ENCODE data around the gene SARDH.
"Not testable (repeated sequence)": the region's sequence is repeated elsewhere in the genome, so short reads cannot be mapped to it uniquely, and the experiment has no call there.

Gene SARDH

GRCh38 chr9:133640580-133641395, 97.4 kb downstream of the SARDH start:
- no peak for DNase-seq

- DNase-seq, result no peak
These were observed 98.0 kb downstream of the SARDH start for GRCh38 chr9:133640160-133640559.

DNA sequence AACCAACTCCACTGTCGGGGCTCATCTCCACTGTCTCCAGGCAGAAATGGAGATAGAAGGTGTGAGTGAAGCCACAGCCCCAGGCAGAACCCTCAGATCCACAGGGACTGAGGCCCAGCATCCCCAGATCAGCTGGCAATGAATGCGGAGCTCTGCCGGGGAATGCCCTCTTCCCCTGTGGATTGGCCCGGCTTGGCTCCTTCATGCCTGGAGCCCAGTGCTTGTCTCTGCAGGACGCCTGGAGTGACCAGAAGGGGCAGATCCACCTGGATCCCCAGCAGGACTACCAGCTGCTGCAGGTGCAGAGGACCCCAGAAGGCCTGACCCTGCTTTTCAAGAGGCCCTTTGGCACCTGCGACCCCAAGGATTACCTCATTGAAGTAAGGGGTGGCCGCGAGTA, 98.5 kb downstream of the SARDH start:
- DNase-seq, result no peak

GRCh38 chr9:133638711-133639110, 99.4 kb downstream of the SARDH start:
- DNase-seq, result no peak

DNA sequence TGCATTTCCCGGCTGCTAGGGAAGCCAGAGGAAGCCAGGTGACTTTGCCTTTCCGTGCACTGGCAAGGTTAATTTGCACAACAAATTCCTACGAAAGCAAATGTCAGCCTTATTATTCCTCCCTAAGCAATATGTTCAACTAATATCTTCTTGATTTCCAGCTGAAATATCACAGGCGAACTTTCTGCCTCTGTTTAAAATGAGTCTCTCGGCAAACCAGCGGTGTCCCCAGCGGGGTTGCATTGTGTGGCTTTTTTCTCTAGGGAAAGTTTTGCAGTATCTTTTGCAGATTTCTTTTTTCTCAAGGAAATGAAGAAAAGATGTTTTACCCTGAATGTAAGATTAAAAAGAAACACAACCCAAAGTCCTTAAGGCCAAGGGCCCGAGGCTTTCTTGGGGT, 100.1 kb downstream of the SARDH start:
- no peak for DNase-seq

GRCh38 chr9:133637451-133638055, 100.6 kb downstream of the SARDH start:
- no peak for DNase-seq

GRCh38 chr9:133636902-133637301, 101.2 kb downstream of the SARDH start:
- no peak for DNase-seq

DNA sequence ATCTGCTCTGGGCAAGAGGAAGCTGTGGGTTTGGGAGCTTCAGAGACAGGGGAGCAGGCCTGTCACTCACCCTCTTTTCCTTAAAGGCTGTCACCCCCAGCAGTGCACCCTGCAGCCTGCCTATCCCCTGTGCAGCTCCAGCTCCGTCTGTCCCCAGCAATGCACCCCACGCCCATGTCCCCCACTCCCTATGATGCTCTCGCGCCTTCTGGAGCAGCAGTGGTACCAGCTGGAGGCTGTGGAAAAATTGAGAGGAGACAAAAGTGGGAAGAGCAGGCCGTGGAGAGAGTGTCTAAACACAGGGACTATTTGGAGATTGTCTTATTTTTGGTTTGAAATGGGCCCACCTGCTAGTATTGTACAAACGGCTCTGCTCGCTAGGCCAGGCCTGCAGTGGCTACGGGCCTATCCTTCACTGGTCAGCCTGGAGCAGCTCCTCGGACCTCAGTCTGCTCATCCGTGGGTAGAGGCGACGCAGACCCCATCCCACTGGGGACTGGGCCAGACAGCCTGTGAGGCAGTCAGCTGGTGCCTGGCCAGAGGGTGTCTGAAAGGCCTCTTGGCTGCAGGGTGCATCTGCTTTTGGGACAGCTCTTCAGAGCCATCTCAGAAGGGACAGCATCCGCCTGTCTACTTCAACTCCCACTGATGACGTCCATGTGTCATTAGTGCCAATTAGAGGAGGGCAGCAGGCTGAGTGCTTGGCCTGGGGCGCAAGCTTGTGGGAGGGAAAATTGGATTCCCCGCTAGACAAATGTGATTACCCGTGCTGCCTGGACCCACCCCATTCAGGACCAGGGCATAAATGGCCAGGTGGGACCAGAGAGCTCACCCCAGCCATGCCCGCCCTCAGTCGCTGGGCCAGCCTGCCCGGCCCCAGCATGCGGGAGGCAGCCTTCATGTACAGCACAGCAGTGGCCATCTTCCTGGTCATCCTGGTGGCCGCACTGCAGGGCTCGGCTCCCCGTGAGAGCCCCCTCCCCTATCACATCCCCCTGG, 102.3 kb downstream of the SARDH start, which contains the start of gene DBH:
TSS of gene DBH (plus strand) at position 831 of the 999 bp plus-strand sequence. CDS start at position 840, 9 bp downstream.
- no peak for DNase-seq

GRCh38 chr9:133635098-133635497, 103.1 kb downstream of the SARDH start:
- DNase-seq, result no peak

- no peak for DNase-seq
These were observed 104.0 kb downstream of the SARDH start for GRCh38 chr9:133634081-133634691.

- no peak for DNase-seq
These were observed 104.5 kb downstream of the SARDH start for GRCh38 chr9:133633681-133634080.

DNA sequence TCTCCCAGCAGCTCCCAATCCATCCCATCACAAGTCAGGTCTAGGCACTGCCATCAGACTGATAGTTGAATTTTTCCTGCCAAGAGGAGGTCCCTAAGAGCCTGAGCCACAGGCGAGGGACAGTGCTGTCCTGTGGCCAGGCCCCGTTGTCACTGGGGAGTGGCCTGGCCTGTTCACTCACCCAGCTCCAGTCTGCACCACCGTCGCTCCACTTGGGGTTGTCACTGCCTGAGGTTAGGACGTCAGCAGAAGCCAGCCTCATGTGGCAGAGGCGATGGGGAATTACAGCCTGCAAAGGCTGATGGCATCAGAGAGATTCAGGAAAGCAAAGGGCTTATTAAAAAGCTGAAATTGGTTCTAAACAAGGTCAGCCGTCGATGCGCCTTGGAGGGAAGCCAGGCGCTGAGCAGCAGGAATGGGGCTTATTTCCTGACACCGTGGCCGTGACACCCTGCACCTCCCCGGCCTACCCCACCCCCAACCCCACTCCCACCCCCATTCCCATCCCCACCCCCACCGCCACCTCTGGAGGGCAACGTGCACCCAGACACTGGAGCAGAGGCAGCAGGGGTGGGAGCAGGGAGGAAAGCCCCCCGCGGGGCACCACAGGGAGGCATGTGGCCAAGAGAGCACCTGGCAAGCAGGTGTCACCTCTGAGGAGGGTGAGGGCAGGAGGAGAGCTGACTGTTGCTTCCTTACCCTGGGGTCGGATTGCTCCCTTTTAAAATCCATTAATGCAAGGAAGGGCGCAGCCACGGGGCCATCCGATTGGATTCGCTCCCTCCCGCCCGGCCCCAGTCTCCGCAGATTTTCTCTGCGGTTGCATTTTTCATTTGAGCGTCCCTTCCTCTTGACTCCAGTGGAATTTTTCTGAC, 105.1 kb downstream of the SARDH start:
- no peak for DNase-seq

- DNase-seq, result no peak
These were observed 107.0 kb downstream of the SARDH start for GRCh38 chr9:133631111-133631510.

- DNase-seq, result no peak
These were observed 108.7 kb downstream of the SARDH start for GRCh38 chr9:133629221-133630110.

- no peak for DNase-seq
These were observed 109.4 kb downstream of the SARDH start for GRCh38 chr9:133628766-133629165.

DNA sequence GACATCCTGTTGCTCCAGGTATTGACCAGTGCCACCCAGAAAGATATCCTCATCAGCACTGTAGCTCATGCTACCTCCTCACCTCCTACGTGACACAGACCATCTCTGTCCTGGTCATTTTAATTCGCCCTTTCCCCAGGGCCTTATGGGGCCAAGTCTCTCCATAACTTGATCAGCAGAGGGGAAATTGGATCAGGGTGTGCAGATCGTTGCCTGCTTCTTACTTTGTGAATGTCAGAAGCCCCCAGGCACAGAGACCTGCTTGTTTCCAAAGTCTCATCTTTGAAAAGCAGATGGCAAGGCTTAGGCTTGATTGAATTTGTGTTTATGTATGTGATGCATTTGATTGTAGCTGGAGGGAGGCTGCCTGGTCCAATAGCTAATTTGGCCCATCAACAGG, 110.8 kb downstream of the SARDH start:
- DNase-seq, result no peak

DNA sequence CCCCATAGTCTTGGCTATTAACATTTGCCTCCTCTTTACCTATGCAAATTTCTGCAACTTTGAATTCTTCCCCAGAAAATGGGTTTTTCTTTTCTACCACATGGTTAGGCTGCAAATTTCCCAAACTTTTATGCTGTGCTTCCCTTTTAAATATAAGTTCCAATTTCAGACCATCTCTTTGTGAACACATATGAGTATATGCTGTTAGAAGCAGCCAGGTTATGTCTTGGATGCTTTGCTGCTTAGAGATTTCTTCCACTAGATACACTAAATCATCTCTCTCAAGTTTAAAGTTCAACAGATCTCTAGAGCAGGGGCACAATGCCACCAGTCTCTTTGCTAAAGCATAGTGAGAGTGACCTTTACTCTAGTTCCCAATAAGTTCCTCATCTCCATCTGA, 112.1 kb downstream of the SARDH start:
- not testable (repeated sequence) for DNase-seq

DNA sequence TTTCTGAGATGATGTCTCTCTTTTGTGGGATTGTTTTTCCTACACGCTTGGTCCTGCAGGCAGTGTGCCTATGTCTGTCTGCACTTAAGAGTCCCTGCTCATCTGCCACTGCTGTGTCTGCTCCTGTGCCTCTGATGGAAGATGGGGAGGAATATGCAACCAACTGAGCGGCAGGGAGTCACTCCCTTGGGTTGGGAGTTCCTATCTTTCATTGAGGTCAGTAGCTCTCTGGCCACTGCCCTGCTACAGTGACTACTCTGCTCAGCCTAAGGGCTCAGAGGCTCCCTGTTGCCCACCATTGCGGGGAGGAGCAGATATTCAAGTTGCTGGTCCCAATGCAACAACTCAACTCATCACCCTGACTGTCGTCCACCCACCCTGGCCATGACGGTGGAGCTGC, 115.6 kb downstream of the SARDH start:
- DNase-seq, result no peak

DNA sequence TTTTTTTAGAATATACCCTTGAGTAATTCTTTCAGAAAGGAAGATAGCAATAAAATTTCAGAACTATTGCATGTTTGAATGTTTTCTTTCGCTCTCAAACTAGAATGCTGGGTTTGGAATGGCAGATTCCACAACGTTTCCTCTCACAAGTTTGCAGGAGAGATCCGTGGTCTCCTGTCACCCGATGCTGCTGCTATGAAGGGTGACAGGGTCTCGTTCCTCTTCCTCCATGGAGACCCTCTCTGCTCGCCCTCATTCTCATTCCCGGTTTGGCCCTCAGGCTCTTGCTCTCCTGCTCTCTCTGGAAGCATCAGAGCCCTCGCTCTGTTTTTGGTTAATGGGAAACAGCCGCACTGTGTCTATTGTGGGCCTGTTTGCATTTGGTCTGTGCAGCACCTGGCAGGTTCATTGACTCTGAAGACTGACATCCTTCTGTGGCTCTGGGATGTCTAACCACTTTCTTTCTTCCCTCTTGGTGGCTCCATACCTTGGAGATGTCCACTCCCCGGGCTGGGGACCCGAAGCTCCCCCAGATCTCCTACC, 116.4 kb downstream of the SARDH start:
- DNase-seq, result no peak

GRCh38 chr9:133619791-133620190, 118.4 kb downstream of the SARDH start:
- DNase-seq, result no peak
